ENCODE results near the gene CMPK1.

Gene CMPK1

GRCh38 chr1:47396671-47397196 is 63.1 kb downstream of the CMPK1 start:
- Histone ChIP-seq H3K4me3 (ENCODE audit: low read length) (no peak overlapping the region), H3K79me2 (ENCODE audit: control insufficient read depth, low read length) (no peaks in the 10 kb centered on the region), H3K36me3 (ENCODE audit: control insufficient read depth, low read length) (no peaks in the 10 kb centered on the region), H3K9me3 (ENCODE audit: control insufficient read depth, insufficient read depth, low read length) (no peaks in the 10 kb centered on the region), H3K4me1 (ENCODE audit: control insufficient read depth, low read length) (peaks cover 10% of the 10 kb centered on the region), H3K27ac (ENCODE audit: low read depth, low read length) (no peak overlapping the region), H4K20me1 (ENCODE audit: control insufficient read depth, insufficient read depth, low read depth, low read length) (no peaks in the 10 kb centered on the region), H3K9me2 (replicated peaks; ENCODE audit: control insufficient read depth, low read length) (no peaks in the 10 kb centered on the region), H3K27me3 (ENCODE audit: control insufficient read depth, low read length) (no peaks in the 10 kb centered on the region), H3K4me2 (ENCODE audit: low read length) (no peak overlapping the region), H3F3A (ENCODE audit: control insufficient read depth, insufficient read depth) (no peaks in the 10 kb centered on the region)
- TF ChIP-seq, protein P1, sequence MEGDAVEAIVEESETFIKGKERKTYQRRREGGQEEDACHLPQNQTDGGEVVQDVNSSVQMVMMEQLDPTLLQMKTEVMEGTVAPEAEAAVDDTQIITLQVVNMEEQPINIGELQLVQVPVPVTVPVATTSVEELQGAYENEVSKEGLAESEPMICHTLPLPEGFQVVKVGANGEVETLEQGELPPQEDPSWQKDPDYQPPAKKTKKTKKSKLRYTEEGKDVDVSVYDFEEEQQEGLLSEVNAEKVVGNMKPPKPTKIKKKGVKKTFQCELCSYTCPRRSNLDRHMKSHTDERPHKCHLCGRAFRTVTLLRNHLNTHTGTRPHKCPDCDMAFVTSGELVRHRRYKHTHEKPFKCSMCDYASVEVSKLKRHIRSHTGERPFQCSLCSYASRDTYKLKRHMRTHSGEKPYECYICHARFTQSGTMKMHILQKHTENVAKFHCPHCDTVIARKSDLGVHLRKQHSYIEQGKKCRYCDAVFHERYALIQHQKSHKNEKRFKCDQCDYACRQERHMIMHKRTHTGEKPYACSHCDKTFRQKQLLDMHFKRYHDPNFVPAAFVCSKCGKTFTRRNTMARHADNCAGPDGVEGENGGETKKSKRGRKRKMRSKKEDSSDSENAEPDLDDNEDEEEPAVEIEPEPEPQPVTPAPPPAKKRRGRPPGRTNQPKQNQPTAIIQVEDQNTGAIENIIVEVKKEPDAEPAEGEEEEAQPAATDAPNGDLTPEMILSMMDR (IDR thresholded peaks at IDR 0.05; ENCODE audit: low read depth, low read length, poor library complexity, severe bottlenecking): no peak
- TF ChIP-seq EZH2phosphoT487 (IDR thresholded peaks at IDR 0.05; ENCODE audit: borderline replicate concordance, low read length): no peak

GRCh38 chr1:47399138-47399845 is 65.7 kb downstream of the CMPK1 start:
- Histone ChIP-seq H3K4me1 (ENCODE audit: control insufficient read depth, low read length) (peaks cover 10% of the 10 kb centered on the region), H3F3A (ENCODE audit: control insufficient read depth, insufficient read depth) (no peaks in the 10 kb centered on the region), H3K27me3 (ENCODE audit: control insufficient read depth, low read length) (peaks cover 3% of the 10 kb centered on the region; the same call in 1 of the 2 replicates), H3K79me2 (ENCODE audit: control insufficient read depth, low read length) (no peaks in the 10 kb centered on the region), H4K20me1 (ENCODE audit: control insufficient read depth, insufficient read depth, low read depth, low read length) (no peaks in the 10 kb centered on the region), H3K27ac (ENCODE audit: low read depth, low read length) (no peak overlapping the region), H3K36me3 (ENCODE audit: control insufficient read depth, low read length) (no peaks in the 10 kb centered on the region), H3K9me3 (ENCODE audit: control insufficient read depth, insufficient read depth, low read length) (no peaks in the 10 kb centered on the region), H3K9me2 (replicated peaks; ENCODE audit: control insufficient read depth, low read length) (no peaks in the 10 kb centered on the region), H3K4me3 (ENCODE audit: low read length) (no peak overlapping the region), H3K4me2 (ENCODE audit: low read length) (no peak overlapping the region)
- TF ChIP-seq, protein P1 (IDR thresholded peaks at IDR 0.05; ENCODE audit: low read depth, low read length, poor library complexity, severe bottlenecking): no peak
- no peak for TF ChIP-seq EZH2phosphoT487 (IDR thresholded peaks at IDR 0.05; ENCODE audit: borderline replicate concordance, low read length)

DNA sequence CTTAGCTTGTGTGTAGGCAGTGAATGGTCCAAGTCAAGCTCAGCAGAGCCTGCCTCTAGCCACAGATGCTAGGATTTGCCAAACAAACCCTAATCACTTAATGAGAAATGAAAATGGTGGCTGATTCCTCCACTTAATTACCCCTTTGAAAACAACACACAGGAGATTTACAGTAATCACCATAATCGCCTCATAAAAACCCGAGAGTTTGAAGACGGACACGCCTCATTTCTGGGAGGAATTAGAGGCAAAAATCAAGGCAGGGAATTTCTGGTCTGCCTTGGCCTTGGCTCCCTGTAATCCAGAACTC is 66.2 kb downstream of the CMPK1 start:
- no peaks in the 10 kb centered on the region for H3F3A ChIP-seq (ENCODE audit: control insufficient read depth, insufficient read depth)
- no peaks in the 10 kb centered on the region for H3K36me3 ChIP-seq (ENCODE audit: control insufficient read depth, low read length)
- H4K20me1 ChIP-seq (ENCODE audit: control insufficient read depth, insufficient read depth, low read depth, low read length): no peaks in the 10 kb centered on the region
- H3K4me2 ChIP-seq (ENCODE audit: low read length): no peak overlapping the region
- H3K79me2 ChIP-seq (ENCODE audit: control insufficient read depth, low read length): no peaks in the 10 kb centered on the region
- TF ChIP-seq, protein P1 (IDR thresholded peaks at IDR 0.05; ENCODE audit: low read depth, low read length, poor library complexity, severe bottlenecking): no peak
- TF ChIP-seq EZH2phosphoT487 (IDR thresholded peaks at IDR 0.05; ENCODE audit: borderline replicate concordance, low read length): no peak
- H3K27ac ChIP-seq (ENCODE audit: low read depth, low read length): no peak overlapping the region
- peaks cover 3% of the 10 kb centered on the region; the same call in 1 of the 2 replicates for H3K27me3 ChIP-seq (ENCODE audit: control insufficient read depth, low read length)
- peaks cover 10% of the 10 kb centered on the region for H3K4me1 ChIP-seq (ENCODE audit: control insufficient read depth, low read length)
- H3K4me3 ChIP-seq (ENCODE audit: low read length): no peak overlapping the region
- H3K9me3 ChIP-seq (ENCODE audit: control insufficient read depth, insufficient read depth, low read length): no peaks in the 10 kb centered on the region
- H3K9me2 ChIP-seq (replicated peaks; ENCODE audit: control insufficient read depth, low read length): no peaks in the 10 kb centered on the region

All from DOHH2 (cell line).